Ishikawa (cell line): ENCODE measurements around the gene SLC7A11.
A peak's percentile ranks its signal among the peaks of the same experiment; 100 is the strongest.

Experiments used
- CEBPB ChIP-seq: IDR thresholded peaks from 2 replicates; pipeline ENCODE4 v1.6.1; 2012
- CREB1 ChIP-seq: IDR thresholded peaks from 2 replicates; pipeline ENCODE4 v1.6.1; 2012; ENCODE audit warnings: low read depth
- EGR1 ChIP-seq: IDR thresholded peaks from 2 replicates; pipeline ENCODE4 v1.6.1; 2012
- EP300 ChIP-seq: IDR thresholded peaks from 2 replicates; pipeline ENCODE4 v1.6.1; 2012; ENCODE audit warnings: borderline replicate concordance
- FOXM1 ChIP-seq: IDR thresholded peaks from 2 replicates; pipeline ENCODE4 v1.6.1; 2012; ENCODE audit warnings: low read depth, borderline replicate concordance
- MAX ChIP-seq: IDR thresholded peaks from 2 replicates; pipeline ENCODE4 v1.6.1; 2012
- NFIC ChIP-seq: IDR thresholded peaks from 2 replicates; pipeline ENCODE4 v1.6.1; 2012
- RAD21 ChIP-seq: IDR thresholded peaks from 2 replicates; pipeline ENCODE4 v1.6.1; 2012; ENCODE audit warnings: low read depth
- REST ChIP-seq: IDR thresholded peaks from 2 replicates; pipeline ENCODE4 v1.6.1; 2012; ENCODE audit warnings: low read depth, mild to moderate bottlenecking
- TAF1 ChIP-seq: IDR thresholded peaks from 2 replicates; pipeline ENCODE4 v1.6.1; 2012; ENCODE audit warnings: low read depth, mild to moderate bottlenecking
- TCF12 ChIP-seq: IDR thresholded peaks from 2 replicates; pipeline ENCODE4 v1.6.1; 2012; ENCODE audit warnings: low read depth
- TEAD4 ChIP-seq: IDR thresholded peaks from 2 replicates; pipeline ENCODE4 v1.6.1; 2012
- USF1 ChIP-seq: IDR thresholded peaks from 2 replicates; pipeline ENCODE4 v1.6.1; 2012
- YY1 ChIP-seq: IDR thresholded peaks from 2 replicates; pipeline ENCODE4 v1.6.1; 2012; ENCODE audit warnings: low read depth
- ZBTB7A ChIP-seq: IDR thresholded peaks from 2 replicates; pipeline ENCODE4 v1.6.1; 2012; ENCODE audit warnings: low read depth

Gene SLC7A11

GRCh38 chr4:138181287-138181686 is 60.9 kb downstream of the SLC7A11 start:
- TF ChIP-seq CREB1 (no peak), FOXM1 (no peak), CEBPB (no peak), TCF12 (no peak), EGR1 (no peak), REST (no peak), YY1 (no peak), USF1 (no peak), ZBTB7A (no peak), TAF1 (no peak), EP300 (no peak)

- TF ChIP-seq REST: no peak
- TF ChIP-seq CREB1: no peak
Observed at GRCh38 chr4:138178566-138178965, 63.6 kb downstream of the SLC7A11 start.

- TF ChIP-seq TEAD4: no peak
- no peak for TF ChIP-seq USF1
- no peak for TF ChIP-seq ZBTB7A
- no peak for TF ChIP-seq NFIC
- no peak for TF ChIP-seq TAF1
- TF ChIP-seq YY1: no peak
- TF ChIP-seq EP300: no peak
- TF ChIP-seq EGR1: no peak
- TF ChIP-seq CEBPB: no peak
- TF ChIP-seq MAX: no peak
- no peak for TF ChIP-seq RAD21
- TF ChIP-seq TCF12: no peak
- no peak for TF ChIP-seq REST
- TF ChIP-seq FOXM1: no peak
- TF ChIP-seq CREB1: no peak
Observed at GRCh38 chr4:138177278-138177968, 64.7 kb downstream of the SLC7A11 start.

GRCh38 chr4:138174981-138175794 is 67.0 kb downstream of the SLC7A11 start:
- peak; percentile 28 for TF ChIP-seq RAD21
- no peak for TF ChIP-seq CREB1

GRCh38 chr4:138164208-138164607 is 77.9 kb downstream of the SLC7A11 start:
- TF ChIP-seq MAX (no peak), EP300 (no peak), ZBTB7A (no peak), FOXM1 (no peak), USF1 (no peak), TCF12 (no peak), CREB1 (no peak), TAF1 (no peak), YY1 (no peak)
